Neutrophil (primary cell): ENCODE measurements around the gene STIM2.

Experiments used
- H3K27ac ChIP-seq: fragments of 200-600 bp; sonication (generic); 2 replicates; pipeline ENCODE4 v1.5.1; 2016; ENCODE audit warnings: mild to moderate bottlenecking, moderate library complexity
- H3K27me3 ChIP-seq: fragments of 200-600 bp; sonication (generic); 2 replicates; pipeline ENCODE4 v1.6.0; 2016; ENCODE audit warnings: mild to moderate bottlenecking
- H3K36me3 ChIP-seq: fragments of 200-600 bp; sonication (generic); 2 replicates; pipeline ENCODE4 v1.5.1; 2017
- H3K4me1 ChIP-seq, 2 experiments: fragments of 200-600 bp in 1 of 2; sonication (generic) in 1 of 2; 1 replicate in 1 of 2; 2 replicates in 1 of 2; pipeline versions ENCODE4 v1.5.1 to v1.6.1; 2013 to 2016; ENCODE audit warnings: low read depth in 1 of 2, low read length in 1 of 2, mild to moderate bottlenecking in 1 of 2, moderate library complexity in 1 of 2; ENCODE audit not compliant: control insufficient read depth in 1 of 2, insufficient read depth in 1 of 2
- H3K4me3 ChIP-seq, 2 experiments: fragments of 200-600 bp in 1 of 2; sonication (generic) in 1 of 2; 1 replicate in 1 of 2; 2 replicates in 1 of 2; pipeline ENCODE4 v1.5.1; 2013 to 2016; ENCODE audit warnings: low read depth in 1 of 2, low read length in 1 of 2, mild to moderate bottlenecking in 1 of 2, moderate library complexity in 1 of 2
- H3K9me3 ChIP-seq: fragments of 200-600 bp; sonication (generic); 2 replicates; pipeline ENCODE4 v1.5.1; 2016
- CTCF ChIP-seq: fragments of 200-600 bp; sonication (generic); IDR thresholded peaks from 2 replicates; pipeline ENCODE4 v1.5.1; 2016; ENCODE audit warnings: antibody characterized with exemption

STIM2 gene

DNA sequence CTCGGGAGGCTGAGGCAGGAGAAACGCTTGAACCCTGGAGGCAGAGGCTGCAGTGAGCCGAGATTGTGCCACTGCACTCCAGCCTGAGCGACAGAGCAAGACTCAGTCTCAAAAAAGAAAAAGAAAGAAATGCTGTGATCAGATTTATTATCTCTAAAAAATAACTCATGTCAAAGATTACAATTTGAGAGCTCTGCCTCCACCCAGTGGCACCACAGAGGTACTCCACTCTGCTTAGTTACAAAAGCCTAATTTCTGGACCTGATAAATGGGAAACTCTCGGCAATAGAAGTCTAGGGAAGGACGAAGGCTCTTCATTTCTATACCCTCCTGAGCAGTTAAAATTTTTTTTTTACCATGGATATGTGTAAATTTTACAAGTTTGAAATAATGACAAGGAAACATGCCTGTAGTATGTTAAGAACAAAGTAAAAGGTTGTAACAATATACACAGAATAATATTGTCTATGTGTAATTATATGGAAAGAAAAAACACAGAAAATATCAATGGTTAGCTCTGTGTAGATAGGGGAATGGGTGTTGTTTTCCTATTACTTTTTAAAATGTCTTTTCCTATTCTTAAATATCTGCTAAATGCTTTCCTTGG is 149.8 kb downstream of the STIM2 start:
- TF ChIP-seq CTCF = peak; percentile 68
- no peaks in the 10 kb centered on the region for H3K4me1 ChIP-seq
- H3K27ac ChIP-seq = no peak overlapping the region
- no peaks in the 10 kb centered on the region for H3K27me3 ChIP-seq
- H3K4me3 ChIP-seq = no peak overlapping the region
- no peaks in the 10 kb centered on the region for H3K9me3 ChIP-seq
- H3K36me3 ChIP-seq = peaks cover 18% of the 10 kb centered on the region

GRCh38 chr4:27011401-27011800 is 150.8 kb downstream of the STIM2 start:
- Histone ChIP-seq H3K9me3 (no peaks in the 10 kb centered on the region), H3K36me3 (peaks cover 18% of the 10 kb centered on the region), H3K27me3 (no peaks in the 10 kb centered on the region), H3K27ac (no peak overlapping the region), H3K4me3 (no peak overlapping the region), H3K4me1 (no peaks in the 10 kb centered on the region)
- no peak for TF ChIP-seq CTCF

- TF ChIP-seq CTCF = no peak
- no peak overlapping the region for H3K27ac ChIP-seq
These were observed 152.4 kb downstream of the STIM2 start for GRCh38 chr4:27013012-27013411.

GRCh38 chr4:27016551-27016950 is 155.9 kb downstream of the STIM2 start:
- no peak for TF ChIP-seq CTCF
- Histone ChIP-seq H3K36me3 (peaks cover 39% of the 10 kb centered on the region), H3K9me3 (no peaks in the 10 kb centered on the region)

More at GRCh38 chr4:27013012-27013411, 152.4 kb downstream of the STIM2 start:
- Histone ChIP-seq H3K4me3 (no peak overlapping the region), H3K36me3 (peaks cover 23% of the 10 kb centered on the region), H3K27me3 (no peaks in the 10 kb centered on the region), H3K9me3 (no peaks in the 10 kb centered on the region), H3K4me1 (no peaks in the 10 kb centered on the region)

DNA sequence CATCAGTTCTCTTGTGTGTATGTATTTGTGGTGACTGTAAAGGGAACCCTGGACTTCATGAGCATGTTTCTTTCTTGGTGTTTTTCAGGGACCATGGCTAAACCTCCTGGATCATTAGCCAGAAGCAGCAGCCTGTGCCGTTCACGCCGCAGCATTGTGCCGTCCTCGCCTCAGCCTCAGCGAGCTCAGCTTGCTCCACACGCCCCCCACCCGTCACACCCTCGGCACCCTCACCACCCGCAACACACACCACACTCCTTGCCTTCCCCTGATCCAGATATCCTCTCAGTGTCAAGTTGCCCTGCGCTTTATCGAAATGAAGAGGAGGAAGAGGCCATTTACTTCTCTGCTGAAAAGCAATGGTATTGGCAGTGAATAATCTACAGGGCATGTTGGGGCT is 157.0 kb downstream of the STIM2 start:
- Histone ChIP-seq H3K4me3 (no peak overlapping the region), H3K36me3 (peaks cover 44% of the 10 kb centered on the region), H3K27ac (no peak overlapping the region), H3K27me3 (no peaks in the 10 kb centered on the region), H3K9me3 (no peaks in the 10 kb centered on the region), H3K4me1 (no peaks in the 10 kb centered on the region)
- no peak for TF ChIP-seq CTCF

More at GRCh38 chr4:27016551-27016950, 155.9 kb downstream of the STIM2 start:
- no peak overlapping the region for H3K27ac ChIP-seq
- no peak overlapping the region for H3K4me3 ChIP-seq
- no peaks in the 10 kb centered on the region for H3K27me3 ChIP-seq
- no peaks in the 10 kb centered on the region for H3K4me1 ChIP-seq
